H9 (cell line): ENCODE measurements around the gene NRG2. TPM values are rescaled to one million over a fixed set of nuclear protein-coding genes. Genes with fewer than 3 reads are reported as not detected.

Source experiments
- DNase-seq: peaks from one replicate; pipeline ENCODE4 v3.0.0-alpha.2; 2017
- H2AFZ ChIP-seq: one replicate; pipeline ENCODE4 v1.6.1; 2013; ENCODE audit warnings: mild to moderate bottlenecking, low read length, control low read depth, moderate library complexity
- H2AK5ac ChIP-seq: 2 replicates; pipeline ENCODE4 v1.6.1; 2013; ENCODE audit warnings: low read length, control low read depth, mixed read lengths; ENCODE audit not compliant: insufficient read length
- H2BK120ac ChIP-seq: one replicate; pipeline ENCODE4 v1.6.1; 2013; ENCODE audit warnings: low read depth, mild to moderate bottlenecking, low read length, control low read depth, inconsistent platforms; ENCODE audit not compliant: poor library complexity, severe bottlenecking
- H2BK12ac ChIP-seq: 2 replicates; pipeline ENCODE4 v1.6.1; 2013; ENCODE audit warnings: low read length, control low read depth, mixed read lengths, low read depth; ENCODE audit not compliant: insufficient read length
- H2BK15ac ChIP-seq: 2 replicates; pipeline ENCODE4 v1.6.1; 2013; ENCODE audit warnings: low read depth, low read length, control low read depth
- H2BK20ac ChIP-seq: one replicate; pipeline ENCODE4 v1.6.1; 2013; ENCODE audit warnings: low read depth, mild to moderate bottlenecking, low read length, control low read depth, inconsistent platforms; ENCODE audit not compliant: poor library complexity, severe bottlenecking
- H2BK5ac ChIP-seq: 2 replicates; pipeline ENCODE4 v1.6.1; 2013; ENCODE audit warnings: low read length, control low read depth, mixed read lengths; ENCODE audit not compliant: insufficient read length
- H3K14ac ChIP-seq: 2 replicates; pipeline ENCODE4 v1.6.1; 2013; ENCODE audit warnings: low read length, control low read depth; ENCODE audit not compliant: insufficient read depth
- H3K18ac ChIP-seq: 2 replicates; pipeline ENCODE4 v1.6.1; 2013; ENCODE audit warnings: low read depth, mild to moderate bottlenecking, mixed read lengths, low read length, control low read depth; ENCODE audit not compliant: insufficient read length
- H3K23ac ChIP-seq: 2 replicates; pipeline ENCODE4 v1.6.1; 2013; ENCODE audit warnings: low read length, control low read depth, mixed read lengths, low read depth; ENCODE audit not compliant: insufficient read length
- H3K23me2 ChIP-seq: 2 replicates; pipeline ENCODE4 v1.6.1; 2013; ENCODE audit warnings: low read depth, mild to moderate bottlenecking, mixed read lengths, low read length, control low read depth; ENCODE audit not compliant: insufficient read length, poor library complexity, severe bottlenecking
- H3K27ac ChIP-seq: 2 replicates; pipeline ENCODE4 v1.5.1; 2013; ENCODE audit warnings: low read length, control low read depth, mixed read lengths, low read depth; ENCODE audit not compliant: insufficient read length
- H3K27me3 ChIP-seq: 2 replicates; pipeline ENCODE4 v1.6.1; 2013; ENCODE audit warnings: low read length, control low read depth, inconsistent platforms; ENCODE audit not compliant: insufficient read depth
- H3K4ac ChIP-seq: 2 replicates; pipeline ENCODE4 v1.6.1; 2013; ENCODE audit warnings: low read depth, mild to moderate bottlenecking, control low read depth, inconsistent platforms, low read length, moderate library complexity
- H3K4me1 ChIP-seq: 2 replicates; pipeline ENCODE4 v1.6.1; 2013; ENCODE audit warnings: low read length, control low read depth, inconsistent platforms; ENCODE audit not compliant: insufficient read depth
- H3K4me2 ChIP-seq: 2 replicates; pipeline ENCODE4 v1.6.1; 2013; ENCODE audit warnings: low read length, control low read depth, mixed read lengths; ENCODE audit not compliant: insufficient read length, insufficient read depth
- H3K56ac ChIP-seq: 2 replicates; pipeline ENCODE4 v1.6.1; 2013; ENCODE audit warnings: low read depth, mild to moderate bottlenecking, mixed read lengths, low read length, control low read depth; ENCODE audit not compliant: insufficient read length
- H3K79me1 ChIP-seq: 2 replicates; pipeline ENCODE4 v1.6.1; 2013; ENCODE audit warnings: low read depth, mild to moderate bottlenecking, moderate library complexity, low read length, control low read depth, inconsistent platforms; ENCODE audit not compliant: insufficient read depth, poor library complexity, severe bottlenecking
- H3K79me2 ChIP-seq: 2 replicates; pipeline ENCODE4 v1.6.1; 2013; ENCODE audit warnings: low read length, control low read depth, inconsistent platforms; ENCODE audit not compliant: insufficient read depth
- H3K9ac ChIP-seq: 2 replicates; pipeline ENCODE4 v1.6.1; 2013; ENCODE audit warnings: low read length, control low read depth, mixed read lengths; ENCODE audit not compliant: insufficient read length; ENCODE audit errors: extremely low read depth
- H3K9me3 ChIP-seq: one replicate; pipeline ENCODE4 v1.6.1; 2013; ENCODE audit warnings: low read depth, low read length, inconsistent platforms; ENCODE audit not compliant: control insufficient read depth
- H3T11ph ChIP-seq: one replicate; pipeline ENCODE4 v1.6.1; 2013; ENCODE audit warnings: mild to moderate bottlenecking, low read length, control low read depth, inconsistent platforms
- H4K20me1 ChIP-seq: one replicate; pipeline ENCODE4 v1.6.1; 2013; ENCODE audit not compliant: control insufficient read depth, insufficient read length, insufficient read depth
- H4K5ac ChIP-seq: 2 replicates; pipeline ENCODE4 v1.6.1; 2013; ENCODE audit warnings: low read depth, mild to moderate bottlenecking, mixed read lengths, low read length, control low read depth; ENCODE audit not compliant: insufficient read length
- H4K8ac ChIP-seq: replicated peaks from 2 replicates; pipeline ENCODE4 v1.6.1; 2013; ENCODE audit warnings: low read length, control low read depth, mixed read lengths, low read depth; ENCODE audit not compliant: insufficient read length
- H4K91ac ChIP-seq: 2 replicates; pipeline ENCODE4 v1.6.1; 2013; ENCODE audit warnings: low read depth, mild to moderate bottlenecking, moderate library complexity, mixed read lengths, low read length, control low read depth; ENCODE audit not compliant: insufficient read length
- H3K27ac Mint-ChIP-seq, 3 experiments: 2 replicates in 2 of 3; 3 replicates in 1 of 3; pipeline ENCODE4 v1.8.0; 2020 to 2021; ENCODE audit warnings: mixed read lengths in 3 of 3, mild to moderate bottlenecking in 1 of 3, moderate library complexity in 1 of 3
- H3K27me3 Mint-ChIP-seq: 2 replicates; pipeline ENCODE4 v1.8.0; 2021; ENCODE audit warnings: low read depth, mild to moderate bottlenecking, moderate library complexity, mixed read lengths
- H3K36me3 Mint-ChIP-seq, 3 experiments: 2 replicates in 2 of 3; 3 replicates in 1 of 3; pipeline ENCODE4 v1.8.0; 2020 to 2021; ENCODE audit warnings: low read depth in 3 of 3, mixed read lengths in 3 of 3; ENCODE audit not compliant: insufficient read depth in 1 of 3
- H3K4me1 Mint-ChIP-seq, 2 experiments: 2 replicates each; pipeline ENCODE4 v1.8.0; 2020; ENCODE audit warnings: mixed read lengths in 2 of 2
- H3K4me3 Mint-ChIP-seq, 2 experiments: 2 replicates in 1 of 2; 3 replicates in 1 of 2; pipeline ENCODE4 v1.8.0; 2020 to 2021; ENCODE audit warnings: mild to moderate bottlenecking in 2 of 2, mixed read lengths in 2 of 2, moderate library complexity in 1 of 2
- H3K9me3 Mint-ChIP-seq, 2 experiments: 2 replicates in 1 of 2; 3 replicates in 1 of 2; pipeline ENCODE4 v1.8.0; 2020; ENCODE audit warnings: mild to moderate bottlenecking in 2 of 2, mixed read lengths in 2 of 2, moderate library complexity in 1 of 2
- WGBS: extraction: QIAGEN DNeasy Blood & Tissue Kit; methylation state at CpG from one replicate; pipeline ENCODE4 v1.1.7; 2013; ENCODE audit warnings: missing lambda C conversion rate, low lambda C conversion rate, mixed read lengths; ENCODE audit not compliant: insufficient read length; ENCODE audit errors: extremely low coverage; 5-methylcytosine and 5-hydroxymethylcytosine counted together
- total RNA-seq: library from RNA; stranded (reverse); gene quantifications from 2 replicates; pipeline ENCODE4 v1.2.1, GENCODE V29; 2021
- TF ChIP-seq, protein P1 (sequence below): fragments of 200-600 bp; sonication (generic); conservative IDR thresholded peaks from 3 replicates; pipeline ENCODE4 v1.8.0; 2021; ENCODE audit warnings: antibody characterized with exemption, mild to moderate bottlenecking

NRG2 gene
- total RNA-seq, 1 experiment from 2014 or later = not detected

- Histone ChIP-seq H3K79me2 (no peaks in the 10 kb centered on the region), H3K4ac (no peak overlapping the region), H3K27me3 (no peaks in the 10 kb centered on the region), H4K91ac (no peak overlapping the region), H2BK15ac (no peak overlapping the region), H4K8ac (no peak overlapping the region), H3K56ac (no peak overlapping the region), H2BK120ac (no peak overlapping the region), H4K20me1 (no peaks in the 10 kb centered on the region), H3K23ac (no peak overlapping the region), H3K18ac (no peak overlapping the region), H3K4me2 (no peak overlapping the region), H2BK12ac (no peak overlapping the region), H3K9ac (no peak overlapping the region), H3K14ac (no peak overlapping the region), H2BK20ac (no peak overlapping the region), H3K27ac (no peak overlapping the region), H2AK5ac (no peak overlapping the region), H3K79me1 (no peaks in the 10 kb centered on the region), H2BK5ac (no peak overlapping the region), H3T11ph (no peak overlapping the region), H3K4me1 (no peaks in the 10 kb centered on the region), H3K9me3 (no peaks in the 10 kb centered on the region), H3K23me2 (no peaks in the 10 kb centered on the region), H4K5ac (no peak overlapping the region), H2AFZ (no peak overlapping the region)
- H3K9me3 Mint-ChIP-seq = no peaks in the 10 kb centered on the region
- peaks cover 13% of the 10 kb centered on the region for H3K27me3 Mint-ChIP-seq
- TF ChIP-seq, protein P1, sequence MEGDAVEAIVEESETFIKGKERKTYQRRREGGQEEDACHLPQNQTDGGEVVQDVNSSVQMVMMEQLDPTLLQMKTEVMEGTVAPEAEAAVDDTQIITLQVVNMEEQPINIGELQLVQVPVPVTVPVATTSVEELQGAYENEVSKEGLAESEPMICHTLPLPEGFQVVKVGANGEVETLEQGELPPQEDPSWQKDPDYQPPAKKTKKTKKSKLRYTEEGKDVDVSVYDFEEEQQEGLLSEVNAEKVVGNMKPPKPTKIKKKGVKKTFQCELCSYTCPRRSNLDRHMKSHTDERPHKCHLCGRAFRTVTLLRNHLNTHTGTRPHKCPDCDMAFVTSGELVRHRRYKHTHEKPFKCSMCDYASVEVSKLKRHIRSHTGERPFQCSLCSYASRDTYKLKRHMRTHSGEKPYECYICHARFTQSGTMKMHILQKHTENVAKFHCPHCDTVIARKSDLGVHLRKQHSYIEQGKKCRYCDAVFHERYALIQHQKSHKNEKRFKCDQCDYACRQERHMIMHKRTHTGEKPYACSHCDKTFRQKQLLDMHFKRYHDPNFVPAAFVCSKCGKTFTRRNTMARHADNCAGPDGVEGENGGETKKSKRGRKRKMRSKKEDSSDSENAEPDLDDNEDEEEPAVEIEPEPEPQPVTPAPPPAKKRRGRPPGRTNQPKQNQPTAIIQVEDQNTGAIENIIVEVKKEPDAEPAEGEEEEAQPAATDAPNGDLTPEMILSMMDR = no peak
- WGBS = no CpG with 5 or more reads among the region's 4 CpGs
- no peak for DNase-seq
- H3K36me3 Mint-ChIP-seq = no peaks in the 10 kb centered on the region
- no peaks in the 10 kb centered on the region; a peak in 1 of 4 replicates for H3K4me1 Mint-ChIP-seq
- H3K27ac Mint-ChIP-seq = no peak overlapping the region
- H3K4me3 Mint-ChIP-seq = no peak overlapping the region
These were observed 22.4 kb downstream of the NRG2 start for GRCh38 chr5:140020601-140021177.
